Endodermal cell (in vitro differentiated cells): Measurements from ENCODE around the gene CPNE5. TPM values are rescaled to one million over a fixed set of nuclear protein-coding genes. Genes with fewer than 3 reads are reported as not detected.

Experiments used
- DNase-seq: peaks from one replicate; pipeline ENCODE4 v3.0.0-alpha.2; 2017
- H3K27ac ChIP-seq: 2 replicates; pipeline ENCODE4 v1.5.1; 2013; ENCODE audit warnings: mild to moderate bottlenecking, low read depth, low read length, moderate library complexity
- H3K27me3 ChIP-seq: 2 replicates; pipeline ENCODE4 v1.6.1; 2013; ENCODE audit warnings: mild to moderate bottlenecking, low read length, moderate library complexity; ENCODE audit not compliant: insufficient read depth, control insufficient read depth, poor library complexity, severe bottlenecking
- H3K36me3 ChIP-seq: 2 replicates; pipeline ENCODE4 v1.7.0; 2013; ENCODE audit warnings: mild to moderate bottlenecking, low read length, moderate library complexity; ENCODE audit not compliant: control insufficient read depth, insufficient read depth
- H3K4me1 ChIP-seq: one replicate; pipeline ENCODE4 v1.7.0; 2013; ENCODE audit warnings: low read length; ENCODE audit not compliant: control insufficient read depth, insufficient read depth
- H3K4me3 ChIP-seq: 2 replicates; pipeline ENCODE4 v1.5.1; 2013; ENCODE audit warnings: mild to moderate bottlenecking, low read length, moderate library complexity
- H3K9ac ChIP-seq: 2 replicates; pipeline ENCODE4 v1.6.1; 2013; ENCODE audit warnings: mild to moderate bottlenecking, low read length, moderate library complexity; ENCODE audit not compliant: poor library complexity, severe bottlenecking; ENCODE audit errors: extremely low read depth
- H3K9me3 ChIP-seq: 2 replicates; pipeline ENCODE4 v1.6.1; 2013; ENCODE audit warnings: mild to moderate bottlenecking, low read length, moderate library complexity; ENCODE audit not compliant: control insufficient read depth
- H3K27ac Mint-ChIP-seq: 2 replicates; pipeline ENCODE4 v1.8.0; 2020; ENCODE audit warnings: mixed read lengths
- H3K27me3 Mint-ChIP-seq: 2 replicates; pipeline ENCODE4 v1.8.0; 2021; ENCODE audit warnings: mild to moderate bottlenecking, mixed read lengths; ENCODE audit not compliant: insufficient read depth
- H3K36me3 Mint-ChIP-seq: 2 replicates; pipeline ENCODE4 v1.8.0; 2020; ENCODE audit warnings: low read depth, mixed read lengths
- H3K4me1 Mint-ChIP-seq: 2 replicates; pipeline ENCODE4 v1.8.0; 2020; ENCODE audit warnings: mixed read lengths
- H3K4me3 Mint-ChIP-seq: 2 replicates; pipeline ENCODE4 v1.8.0; 2020; ENCODE audit warnings: mild to moderate bottlenecking, moderate library complexity, mixed read lengths
- H3K9me3 Mint-ChIP-seq: 2 replicates; pipeline ENCODE4 v1.8.0; 2020; ENCODE audit warnings: mild to moderate bottlenecking, mixed read lengths
- WGBS, 2 experiments: methylation state at CpG; one replicate each; pipeline versions ENCODE4 v1.1.5 to v1.1.7; 2013; ENCODE audit warnings: missing lambda C conversion rate in 2 of 2, mixed read lengths in 1 of 2; ENCODE audit not compliant: insufficient coverage in 1 of 2, insufficient read length in 1 of 2; 5-methylcytosine and 5-hydroxymethylcytosine counted together
- total RNA-seq, 2 donors: library from RNA; stranded (reverse); fragmentation: NEBNext Ultra II Directional in 1 of 2; extraction: Animal tissue kit (Norgen Biotek cat#: 25700) in 1 of 2; gene quantifications; 2 replicates in 1 of 2; 3 replicates in 1 of 2; pipeline ENCODE4 v1.2.1, GENCODE V29; 2021
- TF ChIP-seq, protein P1 (sequence below): fragments of 200-600 bp; sonication (generic); conservative IDR thresholded peaks from 2 replicates; pipeline ENCODE4 v1.5.0; 2021; ENCODE audit warnings: antibody characterized with exemption, mild to moderate bottlenecking

Gene CPNE5
- total RNA-seq, 2 donors from 2014 or later, result 0.26 to 0.42 TPM

DNA sequence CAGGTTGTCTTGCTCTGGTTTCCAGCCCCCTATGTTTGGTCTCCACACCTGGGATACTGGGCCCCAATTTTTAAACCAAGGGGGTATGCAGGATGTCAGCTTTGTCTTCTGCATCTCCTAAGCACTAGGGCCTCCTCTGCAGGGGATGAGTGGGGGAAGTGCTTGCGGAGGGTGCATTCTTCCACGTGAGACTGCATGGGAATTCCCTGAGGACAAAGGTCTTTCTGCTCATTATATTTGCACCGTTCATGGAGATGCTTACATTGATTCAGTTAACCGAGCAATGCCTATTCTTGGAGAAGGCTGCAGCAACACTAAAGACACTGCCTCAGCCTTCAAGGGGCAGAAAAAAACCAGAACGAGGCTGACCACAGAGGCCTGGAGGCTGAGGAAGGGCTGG, 96.2 kb downstream of the CPNE5 start:
- TF ChIP-seq, protein P1, sequence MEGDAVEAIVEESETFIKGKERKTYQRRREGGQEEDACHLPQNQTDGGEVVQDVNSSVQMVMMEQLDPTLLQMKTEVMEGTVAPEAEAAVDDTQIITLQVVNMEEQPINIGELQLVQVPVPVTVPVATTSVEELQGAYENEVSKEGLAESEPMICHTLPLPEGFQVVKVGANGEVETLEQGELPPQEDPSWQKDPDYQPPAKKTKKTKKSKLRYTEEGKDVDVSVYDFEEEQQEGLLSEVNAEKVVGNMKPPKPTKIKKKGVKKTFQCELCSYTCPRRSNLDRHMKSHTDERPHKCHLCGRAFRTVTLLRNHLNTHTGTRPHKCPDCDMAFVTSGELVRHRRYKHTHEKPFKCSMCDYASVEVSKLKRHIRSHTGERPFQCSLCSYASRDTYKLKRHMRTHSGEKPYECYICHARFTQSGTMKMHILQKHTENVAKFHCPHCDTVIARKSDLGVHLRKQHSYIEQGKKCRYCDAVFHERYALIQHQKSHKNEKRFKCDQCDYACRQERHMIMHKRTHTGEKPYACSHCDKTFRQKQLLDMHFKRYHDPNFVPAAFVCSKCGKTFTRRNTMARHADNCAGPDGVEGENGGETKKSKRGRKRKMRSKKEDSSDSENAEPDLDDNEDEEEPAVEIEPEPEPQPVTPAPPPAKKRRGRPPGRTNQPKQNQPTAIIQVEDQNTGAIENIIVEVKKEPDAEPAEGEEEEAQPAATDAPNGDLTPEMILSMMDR, result no peak
- 78 to 84% methylated on average over 5 of the region's 5 CpGs for WGBS, 2 experiments
- Mint-ChIP-seq H3K9me3 (no peaks in the 10 kb centered on the region), H3K36me3 (no peaks in the 10 kb centered on the region), H3K27ac (no peak overlapping the region), H3K4me1 (no peaks in the 10 kb centered on the region), H3K27me3 (peaks cover 3% of the 10 kb centered on the region), H3K4me3 (no peak overlapping the region)
- Histone ChIP-seq H3K4me3 (no peak overlapping the region), H3K9ac (no peak overlapping the region), H3K4me1 (no peaks in the 10 kb centered on the region), H3K9me3 (no peaks in the 10 kb centered on the region), H3K27me3 (no peaks in the 10 kb centered on the region), H3K27ac (no peak overlapping the region), H3K36me3 (no peaks in the 10 kb centered on the region)
- DNase-seq, result no peak

DNA sequence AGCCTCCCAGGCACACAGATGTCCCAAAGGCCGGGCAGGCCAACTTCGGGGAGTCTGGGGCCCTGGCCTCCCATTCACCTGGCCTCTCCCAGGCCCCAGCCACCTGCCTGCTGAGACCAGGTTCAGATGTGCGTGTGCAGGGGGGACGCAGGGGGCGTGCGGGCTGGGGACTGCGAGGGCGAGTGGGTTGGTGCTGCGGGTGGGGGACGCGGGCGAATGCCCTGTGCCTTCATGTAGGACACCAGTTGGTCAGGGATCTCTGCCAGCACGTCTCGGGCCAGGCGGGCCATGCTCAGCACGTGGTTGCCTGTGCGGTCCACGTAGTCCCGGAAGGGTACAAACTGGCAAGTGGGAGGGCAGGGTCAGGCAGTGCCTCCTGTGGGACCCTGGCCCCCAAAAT, 97.1 kb downstream of the CPNE5 start:
- Histone ChIP-seq H3K36me3 (no peaks in the 10 kb centered on the region), H3K9me3 (no peaks in the 10 kb centered on the region), H3K27ac (no peak overlapping the region), H3K4me3 (no peak overlapping the region), H3K4me1 (no peaks in the 10 kb centered on the region), H3K27me3 (no peaks in the 10 kb centered on the region), H3K9ac (no peak overlapping the region)
- H3K27ac Mint-ChIP-seq, result no peak overlapping the region
- H3K4me3 Mint-ChIP-seq, result no peak overlapping the region
- H3K36me3 Mint-ChIP-seq, result no peaks in the 10 kb centered on the region
- peaks cover 3% of the 10 kb centered on the region for H3K27me3 Mint-ChIP-seq
- no peak for DNase-seq
- 95 to 99% methylated on average over 9 to 19 of the region's 19 CpGs for WGBS, 2 experiments
- no peaks in the 10 kb centered on the region for H3K9me3 Mint-ChIP-seq
- TF ChIP-seq, protein P1, result no peak
- H3K4me1 Mint-ChIP-seq, result no peaks in the 10 kb centered on the region

DNA sequence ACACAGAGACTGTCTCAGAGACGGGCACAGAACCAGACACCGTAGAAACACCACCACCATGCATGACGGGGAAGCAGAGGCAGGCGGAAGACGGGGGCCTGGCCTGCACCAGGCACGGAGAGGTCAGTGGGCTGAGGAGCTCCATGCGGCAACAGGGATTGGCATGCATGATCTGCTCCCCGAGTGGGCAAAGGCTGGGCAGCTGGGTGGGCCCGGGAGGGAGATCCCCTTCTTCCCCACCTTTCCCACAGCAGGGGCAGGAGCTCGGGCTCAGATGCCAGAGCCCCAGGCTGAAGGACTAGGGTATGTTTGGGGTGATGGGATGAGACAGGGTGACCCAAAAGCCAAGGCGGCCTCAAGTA, 98.4 kb downstream of the CPNE5 start:
- H3K4me3 Mint-ChIP-seq, result no peak overlapping the region
- TF ChIP-seq, protein P1, result no peak
- H3K9ac ChIP-seq, result no peak overlapping the region
- no peaks in the 10 kb centered on the region for H3K27me3 Mint-ChIP-seq
- 93 to 96% methylated on average over 3 to 11 of the region's 11 CpGs for WGBS, 2 experiments
- H3K27me3 ChIP-seq, result no peaks in the 10 kb centered on the region
- H3K4me1 Mint-ChIP-seq, result no peaks in the 10 kb centered on the region
- H3K4me1 ChIP-seq, result no peaks in the 10 kb centered on the region
- H3K36me3 Mint-ChIP-seq, result no peaks in the 10 kb centered on the region
- H3K27ac Mint-ChIP-seq, result no peak overlapping the region
- H3K27ac ChIP-seq, result no peak overlapping the region
- no peaks in the 10 kb centered on the region for H3K9me3 Mint-ChIP-seq
- H3K9me3 ChIP-seq, result no peaks in the 10 kb centered on the region
- no peak for DNase-seq
- H3K36me3 ChIP-seq, result no peaks in the 10 kb centered on the region
- no peak overlapping the region for H3K4me3 ChIP-seq
